Hepatocyte (in vitro differentiated cells): ENCODE measurements around the gene ANKRD13D. TPM values are rescaled to one million over a fixed set of nuclear protein-coding genes. Genes with fewer than 3 reads are reported as not detected.

Experiments
- DNase-seq: peaks from one replicate; pipeline ENCODE4 v3.0.0-alpha.2; 2016; ENCODE audit warnings: low spot score
- H2AFZ ChIP-seq: fragments of 200-600 bp; sonication (generic); 2 replicates; pipeline ENCODE4 v1.6.0; 2016; ENCODE audit warnings: antibody characterized with exemption, mild to moderate bottlenecking
- H3K27ac ChIP-seq: fragments of 200-600 bp; sonication (generic); 2 replicates; pipeline ENCODE4 v1.5.1; 2016; ENCODE audit warnings: mild to moderate bottlenecking
- H3K27me3 ChIP-seq: fragments of 200-600 bp; sonication (generic); 2 replicates; pipeline ENCODE4 v1.6.1; 2016
- H3K36me3 ChIP-seq: fragments of 200-600 bp; sonication (generic); replicated peaks from 2 replicates; pipeline ENCODE4 v1.5.1; 2016; ENCODE audit warnings: low read depth; ENCODE audit not compliant: insufficient read depth
- H3K4me1 ChIP-seq: fragments of 200-600 bp; sonication (generic); 2 replicates; pipeline ENCODE4 v1.5.1; 2016; ENCODE audit warnings: mild to moderate bottlenecking, moderate library complexity; ENCODE audit not compliant: insufficient read depth
- H3K4me2 ChIP-seq: fragments of 200-600 bp; sonication (generic); 2 replicates; pipeline ENCODE4 v1.6.0; 2016
- H3K4me3 ChIP-seq: fragments of 200-600 bp; sonication (generic); 2 replicates; pipeline ENCODE4 v1.5.1; 2016; ENCODE audit warnings: mild to moderate bottlenecking
- H3K79me2 ChIP-seq: fragments of 200-600 bp; sonication (generic); 2 replicates; pipeline ENCODE4 v1.6.0; 2017; ENCODE audit warnings: mild to moderate bottlenecking
- H3K9me2 ChIP-seq: fragments of 200-600 bp; sonication (generic); replicated peaks from 2 replicates; pipeline ENCODE4 v1.6.0; 2017; ENCODE audit warnings: mild to moderate bottlenecking; ENCODE audit not compliant: insufficient read depth
- H3K9me3 ChIP-seq: fragments of 200-600 bp; sonication (generic); 2 replicates; pipeline ENCODE4 v1.5.1; 2016; ENCODE audit warnings: low read depth, mild to moderate bottlenecking
- H4K20me1 ChIP-seq: fragments of 200-600 bp; sonication (generic); 2 replicates; pipeline ENCODE4 v1.6.0; 2016; ENCODE audit warnings: mild to moderate bottlenecking; ENCODE audit not compliant: insufficient read depth, poor library complexity, severe bottlenecking
- EZH2 ChIP-seq: fragments of 200-600 bp; sonication (generic); IDR thresholded peaks from 2 replicates; pipeline ENCODE4 v1.6.1; 2016; ENCODE audit warnings: antibody characterized with exemption, mild to moderate bottlenecking, borderline replicate concordance
- EZH2phosphoT487 ChIP-seq: fragments of 200-600 bp; sonication (generic); IDR thresholded peaks from one replicate; pipeline ENCODE4 v1.6.1; 2018; ENCODE audit warnings: antibody characterized with exemption, mild to moderate bottlenecking, low read depth, moderate library complexity; ENCODE audit not compliant: unreplicated experiment, severe bottlenecking
- WGBS: methylation state at CpG from one replicate; pipeline ENCODE4 v1.1.6; 2016; ENCODE audit warnings: low lambda C conversion rate; ENCODE audit errors: missing lambda C conversion rate; 5-methylcytosine and 5-hydroxymethylcytosine counted together
- polyA plus RNA-seq: library from polyadenylated mRNA; unstranded; fragments of >200 nt; fragmentation: Nextera tagmentation; extraction: Ambion mirVana; gene quantifications from 2 replicates; pipeline ENCODE4 v1.2.1, GENCODE V29; 2016
- total RNA-seq: library from RNA; depleted of rRNA; stranded (reverse); fragments of >200 nt; gene quantifications from 2 replicates; pipeline ENCODE4 v1.2.3, GENCODE V29; 2014
- TF ChIP-seq, protein P1 (sequence below): fragments of 200-600 bp; sonication (generic); IDR thresholded peaks from 2 replicates; pipeline ENCODE4 v1.5.1; 2016; ENCODE audit warnings: antibody characterized with exemption, mild to moderate bottlenecking; ENCODE audit not compliant: poor library complexity

The ANKRD13D gene
- total and polyA plus RNA-seq, 2 experiments from 2014 or later: 25.3 to 49.5 TPM

DNA sequence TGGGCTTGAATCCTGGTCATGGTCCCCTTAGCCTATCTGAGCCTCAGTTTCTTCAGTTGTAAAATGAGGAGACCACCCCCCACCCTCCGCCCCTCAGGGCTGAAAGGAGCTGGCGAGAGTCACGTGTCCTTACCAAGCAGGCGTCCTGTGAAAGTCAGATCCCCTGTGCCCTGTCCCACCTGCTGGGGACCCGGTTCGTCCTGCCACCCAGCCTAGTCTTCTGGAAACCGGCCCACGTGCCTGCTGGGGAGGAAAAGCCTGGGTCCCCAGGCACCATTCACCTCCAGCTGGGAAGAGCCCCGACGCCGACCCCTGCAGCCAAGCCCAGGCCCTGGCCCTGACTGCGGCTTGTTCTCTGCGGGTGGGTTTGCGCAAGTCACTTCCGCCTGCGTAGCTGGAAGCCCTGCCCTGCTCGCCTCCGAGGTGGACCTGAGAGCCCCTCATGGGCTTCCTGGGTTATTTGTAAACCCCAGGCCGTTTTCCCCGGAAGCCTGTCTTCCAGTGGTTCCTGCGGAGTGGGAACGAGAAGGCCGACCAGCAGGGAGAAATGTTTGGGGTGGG is 13.5 kb downstream of the ANKRD13D start:
- 26% methylated on average over 23 of the region's 23 CpGs for WGBS
- TF ChIP-seq EZH2 (no peak), EZH2phosphoT487 (no peak)
- H3K27ac ChIP-seq: peak overlapping the region; percentile 92
- H3K4me2 ChIP-seq: peak overlapping the region; percentile 100
- no peaks in the 10 kb centered on the region for H3K27me3 ChIP-seq
- H3K9me2 ChIP-seq: no peaks in the 10 kb centered on the region
- H3K4me3 ChIP-seq: peak overlapping the region; percentile 90
- H3K79me2 ChIP-seq: peaks cover 18% of the 10 kb centered on the region
- H3K4me1 ChIP-seq: peaks cover 23% of the 10 kb centered on the region
- H2AFZ ChIP-seq: peak overlapping the region; percentile 89
- no peaks in the 10 kb centered on the region for H3K36me3 ChIP-seq
- no peaks in the 10 kb centered on the region for H3K9me3 ChIP-seq
- H4K20me1 ChIP-seq: no peaks in the 10 kb centered on the region
- peak; percentile 66 for DNase-seq

DNA sequence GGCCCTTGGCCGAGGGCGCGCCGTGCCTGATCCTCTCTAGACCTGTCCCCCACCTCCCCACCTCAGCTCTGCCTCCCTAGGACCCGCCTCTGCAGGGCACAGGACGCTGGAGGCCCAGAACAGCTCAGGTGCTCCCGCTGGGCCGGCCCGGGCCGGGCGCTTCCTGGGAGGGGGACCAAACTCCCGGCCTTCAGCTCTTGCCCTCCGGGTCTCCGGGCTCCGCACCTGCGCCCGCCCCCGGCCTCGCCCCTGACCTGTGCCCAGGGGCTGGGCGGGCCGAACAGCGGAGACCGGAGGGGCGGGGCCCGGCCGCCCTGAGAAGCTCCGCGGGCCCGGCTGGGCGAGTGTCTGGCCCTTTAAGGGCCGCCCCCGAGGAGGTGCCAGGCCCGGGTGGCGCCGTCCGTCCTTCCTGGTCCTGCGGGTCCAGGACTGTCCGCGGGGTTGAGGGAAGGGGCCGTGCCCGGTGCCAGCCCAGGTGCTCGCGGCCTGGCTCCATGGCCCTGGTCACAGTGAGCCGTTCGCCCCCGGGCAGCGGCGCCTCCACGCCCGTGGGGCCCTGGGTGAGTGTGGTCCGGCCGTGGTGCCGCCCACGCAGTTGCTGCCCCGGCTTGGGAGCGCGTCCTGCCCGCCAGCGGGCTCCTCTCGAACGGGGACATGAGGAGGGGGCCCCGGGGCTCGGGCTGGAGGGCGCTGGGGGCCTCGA is 14.2 kb downstream of the ANKRD13D start, which contains the start of gene SSH3:
Gene SSH3 (plus strand): TSS at position 399 of the 703 bp plus-strand sequence. CDS start 96 bp downstream, at position 495.
- peaks cover 23% of the 10 kb centered on the region for H3K4me1 ChIP-seq
- TF ChIP-seq, protein P1, sequence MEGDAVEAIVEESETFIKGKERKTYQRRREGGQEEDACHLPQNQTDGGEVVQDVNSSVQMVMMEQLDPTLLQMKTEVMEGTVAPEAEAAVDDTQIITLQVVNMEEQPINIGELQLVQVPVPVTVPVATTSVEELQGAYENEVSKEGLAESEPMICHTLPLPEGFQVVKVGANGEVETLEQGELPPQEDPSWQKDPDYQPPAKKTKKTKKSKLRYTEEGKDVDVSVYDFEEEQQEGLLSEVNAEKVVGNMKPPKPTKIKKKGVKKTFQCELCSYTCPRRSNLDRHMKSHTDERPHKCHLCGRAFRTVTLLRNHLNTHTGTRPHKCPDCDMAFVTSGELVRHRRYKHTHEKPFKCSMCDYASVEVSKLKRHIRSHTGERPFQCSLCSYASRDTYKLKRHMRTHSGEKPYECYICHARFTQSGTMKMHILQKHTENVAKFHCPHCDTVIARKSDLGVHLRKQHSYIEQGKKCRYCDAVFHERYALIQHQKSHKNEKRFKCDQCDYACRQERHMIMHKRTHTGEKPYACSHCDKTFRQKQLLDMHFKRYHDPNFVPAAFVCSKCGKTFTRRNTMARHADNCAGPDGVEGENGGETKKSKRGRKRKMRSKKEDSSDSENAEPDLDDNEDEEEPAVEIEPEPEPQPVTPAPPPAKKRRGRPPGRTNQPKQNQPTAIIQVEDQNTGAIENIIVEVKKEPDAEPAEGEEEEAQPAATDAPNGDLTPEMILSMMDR: no peak
- TF ChIP-seq EZH2phosphoT487: no peak
- H3K9me3 ChIP-seq: no peaks in the 10 kb centered on the region
- H3K36me3 ChIP-seq: no peaks in the 10 kb centered on the region
- H3K27me3 ChIP-seq: no peaks in the 10 kb centered on the region
- peak within 1 kb of the TSS; percentile 92 for H3K27ac ChIP-seq
- H2AFZ ChIP-seq: peak within 1 kb of the TSS; percentile 89
- no peaks in the 10 kb centered on the region for H3K9me2 ChIP-seq
- 1% methylated on average over 28 of the region's 65 CpGs for WGBS
- H3K4me2 ChIP-seq: peak within 1 kb of the TSS; percentile 100
- H4K20me1 ChIP-seq: no peaks in the 10 kb centered on the region
- H3K4me3 ChIP-seq: peak within 1 kb of the TSS; percentile 90
- DNase-seq: peak; percentile 91
- H3K79me2 ChIP-seq: peaks cover 16% of the 10 kb centered on the region

- WGBS: 3% methylated on average over 22 of the region's 43 CpGs
- Histone ChIP-seq H3K27ac (peak overlapping the region; percentile 92), H3K79me2 (peaks cover 15% of the 10 kb centered on the region), H3K9me2 (no peaks in the 10 kb centered on the region), H3K9me3 (no peaks in the 10 kb centered on the region), H3K4me3 (peak overlapping the region; percentile 90), H3K27me3 (no peaks in the 10 kb centered on the region), H3K4me1 (peaks cover 23% of the 10 kb centered on the region), H4K20me1 (no peaks in the 10 kb centered on the region), H3K36me3 (no peaks in the 10 kb centered on the region), H3K4me2 (peak overlapping the region; percentile 100), H2AFZ (peak overlapping the region; percentile 89)
- DNase-seq: peak; percentile 63
- TF ChIP-seq, protein P1: no peak
- no peak for TF ChIP-seq EZH2phosphoT487
- no peak for TF ChIP-seq EZH2
Measured at GRCh38 chr11:67303835-67304411, 14.8 kb downstream of the ANKRD13D start.

- whole genome bisulfite sequencing: 81% methylated on average over 14 of the region's 14 CpGs
- Histone ChIP-seq H3K4me1 (peaks cover 23% of the 10 kb centered on the region), H2AFZ (no peak overlapping the region), H3K4me2 (peak overlapping the region; percentile 100), H3K36me3 (no peaks in the 10 kb centered on the region), H3K9me2 (no peaks in the 10 kb centered on the region), H3K4me3 (no peak overlapping the region), H4K20me1 (no peaks in the 10 kb centered on the region), H3K27me3 (no peaks in the 10 kb centered on the region), H3K79me2 (peaks cover 15% of the 10 kb centered on the region), H3K9me3 (no peaks in the 10 kb centered on the region), H3K27ac (peak overlapping the region; percentile 92)
- peak; percentile 5 for DNase-seq
- TF ChIP-seq EZH2phosphoT487 (no peak), EZH2 (no peak)
- TF ChIP-seq, protein P1: no peak
Measured at GRCh38 chr11:67304511-67305113, 15.5 kb downstream of the ANKRD13D start.
